GM23338 (cell line): ENCODE data around the gene WWOX. TPM values are rescaled to one million over a fixed set of nuclear protein-coding genes. Genes with fewer than 3 reads are reported as not detected.

Experiments used
- ATAC-seq: fragments of 200-7000 bp; cut with Tn5 transposase; 3 replicates; pipeline ENCODE4 v1.9.1; 2020
- DNase-seq: peaks from one replicate; pipeline ENCODE4 v3.0.0-alpha.2; 2015; ENCODE audit warnings: low spot score
- H2AFZ ChIP-seq: fragments of 200-600 bp; sonication (generic); 2 replicates; pipeline ENCODE4 v1.8.0; 2016; ENCODE audit warnings: antibody characterized with exemption, mild to moderate bottlenecking, moderate library complexity
- H3F3A ChIP-seq: fragments of 200-600 bp; sonication (generic); replicated peaks from 2 replicates; pipeline ENCODE4 v1.8.0; 2017; ENCODE audit warnings: antibody characterized with exemption, mixed run types, low read depth
- H3K27ac ChIP-seq: fragments of 200-600 bp; sonication (generic); 2 replicates; pipeline ENCODE4 v1.6.1; 2016; ENCODE audit warnings: low read depth
- H3K27me3 ChIP-seq: fragments of 200-600 bp; sonication (generic); 2 replicates; pipeline ENCODE4 v1.8.0; 2016; ENCODE audit warnings: mild to moderate bottlenecking, mixed run types, moderate library complexity; ENCODE audit not compliant: insufficient read depth
- H3K36me3 ChIP-seq: fragments of 200-600 bp; sonication (generic); 2 replicates; pipeline ENCODE4 v1.8.0; 2016; ENCODE audit warnings: mild to moderate bottlenecking; ENCODE audit not compliant: insufficient read depth
- H3K4me1 ChIP-seq: fragments of 200-600 bp; sonication (generic); 2 replicates; pipeline ENCODE4 v1.8.0; 2016; ENCODE audit warnings: mild to moderate bottlenecking, moderate library complexity; ENCODE audit not compliant: insufficient read depth
- H3K4me2 ChIP-seq: fragments of 200-600 bp; sonication (generic); 2 replicates; pipeline ENCODE4 v1.7.1; 2017; ENCODE audit warnings: mixed run types
- H3K4me3 ChIP-seq: fragments of 200-600 bp; sonication (generic); 2 replicates; pipeline ENCODE4 v1.6.1; 2016; ENCODE audit warnings: mixed run types
- H3K79me2 ChIP-seq: fragments of 200-600 bp; sonication (generic); replicated peaks from 2 replicates; pipeline ENCODE4 v1.8.0; 2017; ENCODE audit warnings: mild to moderate bottlenecking; ENCODE audit not compliant: insufficient read depth
- H3K9me2 ChIP-seq: fragments of 200-600 bp; sonication (generic); 2 replicates; pipeline ENCODE4 v1.8.0; 2017; ENCODE audit not compliant: insufficient read depth
- H4K20me1 ChIP-seq: fragments of 200-600 bp; sonication (generic); replicated peaks from 2 replicates; pipeline ENCODE4 v1.8.0; 2017; ENCODE audit warnings: mild to moderate bottlenecking; ENCODE audit not compliant: insufficient read depth
- H3K27ac Mint-ChIP-seq: 2 replicates; pipeline ENCODE4 v1.8.0; 2020; ENCODE audit warnings: inconsistent platforms, mild to moderate bottlenecking, moderate library complexity, mixed read lengths
- H3K27me3 Mint-ChIP-seq: 3 replicates; pipeline ENCODE4 v1.8.0; 2022; ENCODE audit warnings: low read depth, mild to moderate bottlenecking, moderate library complexity, mixed read lengths, inconsistent platforms; ENCODE audit not compliant: insufficient read depth, poor library complexity
- H3K36me3 Mint-ChIP-seq: 3 replicates; pipeline ENCODE4 v1.8.0; 2021; ENCODE audit warnings: low read depth, mild to moderate bottlenecking, inconsistent platforms, moderate library complexity, mixed read lengths
- H3K4me1 Mint-ChIP-seq: 3 replicates; pipeline ENCODE4 v1.8.0; 2020; ENCODE audit warnings: mild to moderate bottlenecking, inconsistent platforms, mixed read lengths
- H3K4me3 Mint-ChIP-seq: 3 replicates; pipeline ENCODE4 v1.8.0; 2021; ENCODE audit warnings: moderate library complexity, mild to moderate bottlenecking, inconsistent platforms, mixed read lengths
- H3K9me3 Mint-ChIP-seq: 3 replicates; pipeline ENCODE4 v1.8.0; 2020; ENCODE audit warnings: moderate library complexity, mild to moderate bottlenecking, inconsistent platforms, mixed read lengths
- CREB1 ChIP-seq: fragments of 250-450 bp; sonication (Bioruptor Pico); IDR thresholded peaks from 2 replicates; pipeline ENCODE4 v1.5.0; 2020; ENCODE audit warnings: low read depth, mild to moderate bottlenecking, moderate library complexity
- EZH2 ChIP-seq: fragments of 200-600 bp; sonication (generic); IDR thresholded peaks from one replicate; pipeline ENCODE4 v1.8.0; 2017; ENCODE audit warnings: antibody characterized with exemption, mild to moderate bottlenecking, low read depth; ENCODE audit not compliant: unreplicated experiment
- EZH2phosphoT487 ChIP-seq: fragments of 200-600 bp; sonication (generic); IDR thresholded peaks from one replicate; pipeline ENCODE4 v1.8.1; 2018; ENCODE audit warnings: antibody characterized with exemption; ENCODE audit not compliant: unreplicated experiment
- JUNB ChIP-seq: IDR thresholded peaks from one replicate; pipeline ENCODE4 v1.6.1; 2016; ENCODE audit warnings: antibody characterized with exemption; ENCODE audit not compliant: unreplicated experiment
- NANOG ChIP-seq: IDR thresholded peaks from 2 replicates; pipeline ENCODE4 v1.6.1; 2016; ENCODE audit warnings: antibody characterized with exemption, borderline replicate concordance
- POLR2AphosphoS5 ChIP-seq: IDR thresholded peaks from 2 replicates; pipeline ENCODE4 v1.6.1; 2016; ENCODE audit warnings: antibody characterized with exemption, low read depth
- ZNF114 ChIP-seq: fragments of 250-450 bp; sonication (Bioruptor Pico); IDR thresholded peaks from 2 replicates; pipeline ENCODE4 v1.5.0; 2020; ENCODE audit warnings: mild to moderate bottlenecking, moderate library complexity
- polyA plus RNA-seq: library from polyadenylated mRNA; unstranded; fragments of >200 nt; fragmentation: Nextera tagmentation; extraction: Ambion mirVana; gene quantifications from 2 replicates; pipeline ENCODE4 v1.2.1, GENCODE V29; 2016
- total RNA-seq: library from RNA; depleted of rRNA; stranded (reverse); fragments of >200 nt; shearing (Covaris generic); gene quantifications from 2 replicates; pipeline ENCODE4 v1.2.3, GENCODE V29; 2014
- TF ChIP-seq, protein P1 (sequence below): IDR thresholded peaks from 2 replicates; pipeline ENCODE4 v1.6.1; 2016; ENCODE audit warnings: antibody characterized with exemption
- TF ChIP-seq, protein P2 (sequence below), 2 experiments: fragments of 200-600 bp in 1 of 2; sonication (generic) in 1 of 2; conservative IDR thresholded peaks; 2 replicates each; pipeline versions ENCODE4 v1.5.1 to v1.6.1; 2016 to 2017; ENCODE audit warnings: antibody characterized with exemption in 2 of 2, low read depth in 2 of 2, mild to moderate bottlenecking in 2 of 2, moderate library complexity in 1 of 2
- TF ChIP-seq, protein P3 (sequence below): IDR thresholded peaks from one replicate; pipeline ENCODE4 v1.6.1; 2018; ENCODE audit warnings: antibody characterized with exemption; ENCODE audit not compliant: unreplicated experiment

The WWOX gene
- total and polyA plus RNA-seq, 2 experiments from 2014 or later = 10.0 to 19.3 TPM

DNA sequence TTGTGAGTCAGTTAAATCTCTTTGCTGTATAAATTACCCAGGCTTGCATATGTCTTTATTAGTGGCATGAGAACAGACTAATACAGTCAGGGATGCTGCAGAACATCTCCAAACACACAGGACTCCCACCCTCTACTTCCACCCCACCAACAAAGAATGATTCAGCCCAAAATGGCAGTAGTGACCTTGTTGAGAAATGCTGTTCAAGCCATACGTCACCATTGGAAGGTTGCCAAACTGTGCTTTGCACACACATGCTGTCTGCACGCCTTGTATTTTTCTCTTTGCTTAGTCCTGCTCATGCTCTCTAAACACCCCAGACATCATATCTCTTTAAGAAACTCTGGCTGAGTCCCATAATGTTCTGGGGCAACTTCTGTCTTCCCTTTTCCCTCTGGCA lies 589.6 kb downstream of the WWOX start:
- DNase-seq (no peak), ATAC-seq (no peak)
- no peak overlapping the region for H3K4me3 Mint-ChIP-seq
- H4K20me1 ChIP-seq = no peaks in the 10 kb centered on the region
- no peak overlapping the region for H3K4me2 ChIP-seq
- no peaks in the 10 kb centered on the region for H3K9me3 Mint-ChIP-seq
- no peaks in the 10 kb centered on the region for H3F3A ChIP-seq
- TF ChIP-seq POLR2AphosphoS5 (no peak), EZH2phosphoT487 (no peak), EZH2 (no peak), NANOG (no peak), JUNB (no peak)
- H3K4me1 ChIP-seq = no peaks in the 10 kb centered on the region
- no peak overlapping the region for H2AFZ ChIP-seq
- H3K27me3 Mint-ChIP-seq = no peaks in the 10 kb centered on the region
- no peaks in the 10 kb centered on the region for H3K36me3 ChIP-seq
- no peaks in the 10 kb centered on the region for H3K79me2 ChIP-seq
- peaks cover 8% of the 10 kb centered on the region; the same call in 1 of the 2 replicates for H3K9me2 ChIP-seq
- no peaks in the 10 kb centered on the region for H3K4me1 Mint-ChIP-seq
- H3K27ac ChIP-seq = no peak overlapping the region
- no peak overlapping the region for H3K4me3 ChIP-seq
- H3K27ac Mint-ChIP-seq = no peak overlapping the region
- no peaks in the 10 kb centered on the region for H3K36me3 Mint-ChIP-seq
- no peaks in the 10 kb centered on the region for H3K27me3 ChIP-seq

DNA sequence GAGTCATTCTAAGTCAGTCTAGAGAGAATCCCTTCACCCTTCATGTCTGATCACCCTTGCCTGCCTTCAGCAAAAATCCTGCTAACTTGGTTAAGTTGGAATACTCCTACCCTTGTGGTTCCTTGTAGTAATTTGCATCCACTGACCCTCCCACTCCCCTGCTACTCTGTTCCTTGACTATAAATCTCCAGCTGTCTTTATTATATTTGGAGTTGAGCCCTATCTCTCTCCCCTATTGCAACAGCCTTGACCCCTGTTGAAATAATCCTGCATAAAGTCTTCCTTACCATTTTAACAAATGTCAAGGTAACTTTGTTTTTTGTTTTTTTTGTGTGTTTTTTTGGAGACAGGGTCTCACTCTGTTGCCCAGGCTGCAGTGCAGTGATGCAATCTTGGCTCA lies 590.1 kb downstream of the WWOX start:
- Histone ChIP-seq H3K27me3 (no peaks in the 10 kb centered on the region), H3K4me3 (no peak overlapping the region), H2AFZ (no peak overlapping the region), H3K9me2 (peaks cover 8% of the 10 kb centered on the region; the same call in 1 of the 2 replicates), H3F3A (no peaks in the 10 kb centered on the region), H3K4me2 (no peak overlapping the region), H4K20me1 (no peaks in the 10 kb centered on the region), H3K27ac (no peak overlapping the region), H3K4me1 (no peaks in the 10 kb centered on the region), H3K36me3 (no peaks in the 10 kb centered on the region), H3K79me2 (no peaks in the 10 kb centered on the region)
- no peak overlapping the region for H3K27ac Mint-ChIP-seq
- no peak for ATAC-seq
- no peaks in the 10 kb centered on the region for H3K27me3 Mint-ChIP-seq
- DNase-seq = no peak
- no peaks in the 10 kb centered on the region for H3K9me3 Mint-ChIP-seq
- no peaks in the 10 kb centered on the region for H3K36me3 Mint-ChIP-seq
- H3K4me3 Mint-ChIP-seq = no peak overlapping the region
- TF ChIP-seq ZNF114 (no peak), EZH2phosphoT487 (no peak)
- no peaks in the 10 kb centered on the region for H3K4me1 Mint-ChIP-seq

DNA sequence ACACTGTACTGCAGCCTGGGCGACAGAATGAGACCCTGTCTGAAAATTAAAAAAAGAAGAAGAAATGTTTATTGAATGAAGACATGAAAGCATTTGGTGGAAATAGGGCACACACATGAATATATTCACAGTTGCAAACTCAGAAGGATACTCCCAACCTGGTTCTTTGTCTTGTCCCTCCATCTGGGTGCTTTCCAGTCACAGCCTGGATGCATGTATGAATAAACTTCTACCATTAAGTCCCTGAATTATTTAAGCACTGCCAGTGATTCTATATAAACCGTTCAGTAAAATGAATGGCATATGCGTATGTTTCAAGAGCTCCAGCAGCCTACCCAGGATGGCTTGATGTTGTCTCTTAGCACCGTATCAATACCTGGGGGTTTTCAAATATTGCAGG lies 591.1 kb downstream of the WWOX start:
- no peak overlapping the region for H2AFZ ChIP-seq
- H4K20me1 ChIP-seq = no peaks in the 10 kb centered on the region
- Mint-ChIP-seq H3K27ac (no peak overlapping the region), H3K4me3 (no peak overlapping the region), H3K27me3 (no peaks in the 10 kb centered on the region), H3K4me1 (no peaks in the 10 kb centered on the region; the same call in 2 of the 3 replicates), H3K9me3 (no peaks in the 10 kb centered on the region), H3K36me3 (no peaks in the 10 kb centered on the region)
- H3K9me2 ChIP-seq = peaks cover 8% of the 10 kb centered on the region; the same call in 1 of the 2 replicates
- H3K4me1 ChIP-seq = no peaks in the 10 kb centered on the region
- no peaks in the 10 kb centered on the region for H3K27me3 ChIP-seq
- DNase-seq (no peak), ATAC-seq (no peak)
- H3K36me3 ChIP-seq = no peaks in the 10 kb centered on the region
- no peak overlapping the region for H3K27ac ChIP-seq
- H3K79me2 ChIP-seq = no peaks in the 10 kb centered on the region
- no peak overlapping the region for H3K4me2 ChIP-seq
- no peaks in the 10 kb centered on the region for H3F3A ChIP-seq
- H3K4me3 ChIP-seq = no peak overlapping the region
- TF ChIP-seq CREB1 (CRISPR knock-in tag) (no peak), POLR2AphosphoS5 (no peak)
- TF ChIP-seq, protein P1, sequence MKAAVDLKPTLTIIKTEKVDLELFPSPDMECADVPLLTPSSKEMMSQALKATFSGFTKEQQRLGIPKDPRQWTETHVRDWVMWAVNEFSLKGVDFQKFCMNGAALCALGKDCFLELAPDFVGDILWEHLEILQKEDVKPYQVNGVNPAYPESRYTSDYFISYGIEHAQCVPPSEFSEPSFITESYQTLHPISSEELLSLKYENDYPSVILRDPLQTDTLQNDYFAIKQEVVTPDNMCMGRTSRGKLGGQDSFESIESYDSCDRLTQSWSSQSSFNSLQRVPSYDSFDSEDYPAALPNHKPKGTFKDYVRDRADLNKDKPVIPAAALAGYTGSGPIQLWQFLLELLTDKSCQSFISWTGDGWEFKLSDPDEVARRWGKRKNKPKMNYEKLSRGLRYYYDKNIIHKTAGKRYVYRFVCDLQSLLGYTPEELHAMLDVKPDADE = no peak
- TF ChIP-seq, protein P2, sequence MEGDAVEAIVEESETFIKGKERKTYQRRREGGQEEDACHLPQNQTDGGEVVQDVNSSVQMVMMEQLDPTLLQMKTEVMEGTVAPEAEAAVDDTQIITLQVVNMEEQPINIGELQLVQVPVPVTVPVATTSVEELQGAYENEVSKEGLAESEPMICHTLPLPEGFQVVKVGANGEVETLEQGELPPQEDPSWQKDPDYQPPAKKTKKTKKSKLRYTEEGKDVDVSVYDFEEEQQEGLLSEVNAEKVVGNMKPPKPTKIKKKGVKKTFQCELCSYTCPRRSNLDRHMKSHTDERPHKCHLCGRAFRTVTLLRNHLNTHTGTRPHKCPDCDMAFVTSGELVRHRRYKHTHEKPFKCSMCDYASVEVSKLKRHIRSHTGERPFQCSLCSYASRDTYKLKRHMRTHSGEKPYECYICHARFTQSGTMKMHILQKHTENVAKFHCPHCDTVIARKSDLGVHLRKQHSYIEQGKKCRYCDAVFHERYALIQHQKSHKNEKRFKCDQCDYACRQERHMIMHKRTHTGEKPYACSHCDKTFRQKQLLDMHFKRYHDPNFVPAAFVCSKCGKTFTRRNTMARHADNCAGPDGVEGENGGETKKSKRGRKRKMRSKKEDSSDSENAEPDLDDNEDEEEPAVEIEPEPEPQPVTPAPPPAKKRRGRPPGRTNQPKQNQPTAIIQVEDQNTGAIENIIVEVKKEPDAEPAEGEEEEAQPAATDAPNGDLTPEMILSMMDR (conservative IDR thresholded peaks at IDR 0.05; ENCODE audit: low read depth in 2 of 2) = no peak
- TF ChIP-seq, protein P3, sequence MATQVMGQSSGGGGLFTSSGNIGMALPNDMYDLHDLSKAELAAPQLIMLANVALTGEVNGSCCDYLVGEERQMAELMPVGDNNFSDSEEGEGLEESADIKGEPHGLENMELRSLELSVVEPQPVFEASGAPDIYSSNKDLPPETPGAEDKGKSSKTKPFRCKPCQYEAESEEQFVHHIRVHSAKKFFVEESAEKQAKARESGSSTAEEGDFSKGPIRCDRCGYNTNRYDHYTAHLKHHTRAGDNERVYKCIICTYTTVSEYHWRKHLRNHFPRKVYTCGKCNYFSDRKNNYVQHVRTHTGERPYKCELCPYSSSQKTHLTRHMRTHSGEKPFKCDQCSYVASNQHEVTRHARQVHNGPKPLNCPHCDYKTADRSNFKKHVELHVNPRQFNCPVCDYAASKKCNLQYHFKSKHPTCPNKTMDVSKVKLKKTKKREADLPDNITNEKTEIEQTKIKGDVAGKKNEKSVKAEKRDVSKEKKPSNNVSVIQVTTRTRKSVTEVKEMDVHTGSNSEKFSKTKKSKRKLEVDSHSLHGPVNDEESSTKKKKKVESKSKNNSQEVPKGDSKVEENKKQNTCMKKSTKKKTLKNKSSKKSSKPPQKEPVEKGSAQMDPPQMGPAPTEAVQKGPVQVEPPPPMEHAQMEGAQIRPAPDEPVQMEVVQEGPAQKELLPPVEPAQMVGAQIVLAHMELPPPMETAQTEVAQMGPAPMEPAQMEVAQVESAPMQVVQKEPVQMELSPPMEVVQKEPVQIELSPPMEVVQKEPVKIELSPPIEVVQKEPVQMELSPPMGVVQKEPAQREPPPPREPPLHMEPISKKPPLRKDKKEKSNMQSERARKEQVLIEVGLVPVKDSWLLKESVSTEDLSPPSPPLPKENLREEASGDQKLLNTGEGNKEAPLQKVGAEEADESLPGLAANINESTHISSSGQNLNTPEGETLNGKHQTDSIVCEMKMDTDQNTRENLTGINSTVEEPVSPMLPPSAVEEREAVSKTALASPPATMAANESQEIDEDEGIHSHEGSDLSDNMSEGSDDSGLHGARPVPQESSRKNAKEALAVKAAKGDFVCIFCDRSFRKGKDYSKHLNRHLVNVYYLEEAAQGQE = no peak
